Measurements from ENCODE around the gene VIPR1. TPM values are rescaled to one million over a fixed set of nuclear protein-coding genes. Genes with fewer than 3 reads are reported as not detected.
A peak's percentile ranks its signal among the peaks of the same experiment; 100 is the strongest.

The VIPR1 gene
- total and polyA plus RNA-seq, 8 donors = 2.2 to 170 (median 10.1) TPM

GRCh38 chr3:42488687-42489086 lies 13.8 kb upstream of the VIPR1 start:
- peak overlapping the region in 4 of 5 donors; percentile 64 to 88 (median 80) for H3K27ac ChIP-seq
- no peaks in the 10 kb centered on the region for H3K9me3 ChIP-seq
- intact Hi-C loops (cut with DNase I; ENCODE audit: low total_unique reads) = no loop called here
- no peak overlapping the region for H3K4me3 ChIP-seq
- no peak for DNase-seq
- TF ChIP-seq EP300 (IDR thresholded peaks at IDR 0.05) = no peak
- TF ChIP-seq POLR2A (IDR thresholded peaks at IDR 0.05) = no peak
- TF ChIP-seq CTCF (IDR thresholded peaks at IDR 0.05) = no peak
- TF ChIP-seq POLR2AphosphoS5 (IDR thresholded peaks at IDR 0.05) = no peak
- no peaks in the 10 kb centered on the region for H3K36me3 ChIP-seq
- WGBS, 5 donors = 80 to 96% (median 90%) methylated on average over 4 of the region's 4 CpGs
- peaks cover 23 to 45% (median 37%) of the 10 kb centered on the region in 4 donors for H3K4me1 ChIP-seq
- H3K27me3 ChIP-seq = no peaks in the 10 kb centered on the region

DNA sequence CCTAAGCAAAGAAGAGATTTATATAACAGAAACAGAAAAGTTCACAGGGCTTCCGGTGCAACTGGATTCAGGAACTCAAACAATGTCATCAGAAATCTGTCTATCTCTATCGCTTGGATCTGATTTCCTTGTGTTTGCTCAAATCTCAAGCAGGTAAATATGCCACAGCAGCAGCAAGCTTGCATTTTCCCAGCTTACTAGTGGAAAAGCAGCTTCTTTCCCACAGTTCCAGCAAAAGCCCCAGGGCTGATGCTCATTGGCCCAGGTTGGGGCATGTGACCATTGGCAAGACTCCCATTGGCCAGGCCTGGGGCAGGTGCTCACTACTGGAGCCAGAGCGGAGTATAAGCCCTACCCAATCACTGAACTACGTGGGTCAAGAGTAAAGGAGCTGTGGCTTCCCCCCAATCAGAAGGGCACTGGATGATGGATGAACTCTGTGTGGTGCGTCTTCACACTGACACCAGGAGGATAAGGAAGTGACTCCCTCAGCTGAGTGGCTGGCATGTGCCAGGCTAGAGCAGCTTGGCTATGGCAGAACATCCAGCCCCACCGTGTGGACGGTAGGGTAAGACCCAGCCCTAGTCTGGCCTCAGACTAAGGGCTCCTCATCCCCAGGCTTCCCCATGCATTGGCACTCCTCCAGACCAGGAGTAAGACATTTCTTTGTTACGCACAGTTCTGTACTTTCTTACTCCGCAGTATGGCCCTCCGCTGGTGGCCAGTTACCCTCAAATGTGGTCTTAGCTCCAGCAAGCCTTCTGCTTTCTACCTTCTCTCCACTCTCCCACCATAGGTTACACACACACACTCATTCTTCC lies 13.1 kb upstream of the VIPR1 start:
- H3K4me1 ChIP-seq = peaks cover 23 to 45% (median 38%) of the 10 kb centered on the region in 4 donors
- intact Hi-C loops (cut with DNase I; ENCODE audit: low total_unique reads) = no loop called here
- peak in 1 of 2 donors; percentile 52 for DNase-seq
- no peaks in the 10 kb centered on the region for H3K36me3 ChIP-seq
- H3K4me3 ChIP-seq = no peak overlapping the region
- H3K27me3 ChIP-seq = no peaks in the 10 kb centered on the region
- no peak for TF ChIP-seq POLR2A (IDR thresholded peaks at IDR 0.05)
- no peak for TF ChIP-seq EP300 (IDR thresholded peaks at IDR 0.05)
- TF ChIP-seq POLR2AphosphoS5 (IDR thresholded peaks at IDR 0.05) = no peak
- TF ChIP-seq CTCF (IDR thresholded peaks at IDR 0.05) = no peak
- WGBS, 5 donors = 81 to 90% (median 85%) methylated on average over 10 of the region's 10 CpGs
- no peaks in the 10 kb centered on the region for H3K9me3 ChIP-seq
- peak overlapping the region; percentile 76 to 88 (median 78) for H3K27ac ChIP-seq

- no peak for DNase-seq
- H3K4me1 ChIP-seq = peaks cover 23 to 45% (median 38%) of the 10 kb centered on the region in 4 donors
- no peaks in the 10 kb centered on the region for H3K36me3 ChIP-seq
- no peak overlapping the region for H3K4me3 ChIP-seq
- no peaks in the 10 kb centered on the region for H3K27me3 ChIP-seq
- intact Hi-C loops (cut with DNase I; ENCODE audit: low total_unique reads) = no loop called here
- TF ChIP-seq POLR2AphosphoS5 (IDR thresholded peaks at IDR 0.05) (no peak), POLR2A (IDR thresholded peaks at IDR 0.05) (no peak), EP300 (IDR thresholded peaks at IDR 0.05) (no peak), CTCF (IDR thresholded peaks at IDR 0.05) (no peak)
- no peaks in the 10 kb centered on the region for H3K9me3 ChIP-seq
- WGBS, 5 donors = 71 to 76% (median 75%) methylated on average over 3 of the region's 3 CpGs
- H3K27ac ChIP-seq = peak overlapping the region; percentile 76 to 88 (median 78)
These were observed 12.6 kb upstream of the VIPR1 start for GRCh38 chr3:42489937-42490227.

GRCh38 chr3:42490243-42490642 lies 12.2 kb upstream of the VIPR1 start:
- intact Hi-C loops (cut with DNase I; ENCODE audit: low total_unique reads) = no loop called here
- peak; percentile 92 to 97 for DNase-seq
- 27 to 45% (median 34%) methylated on average over 4 to 5 of the region's 5 CpGs for WGBS, 5 donors
- Histone ChIP-seq H3K4me3 (no peak overlapping the region), H3K36me3 (no peaks in the 10 kb centered on the region), H3K27me3 (no peaks in the 10 kb centered on the region), H3K4me1 (peaks cover 23 to 45% (median 38%) of the 10 kb centered on the region in 4 donors), H3K27ac (peak overlapping the region; percentile 76 to 88 (median 78)), H3K9me3 (no peaks in the 10 kb centered on the region)
- TF ChIP-seq CTCF (IDR thresholded peaks at IDR 0.05) (no peak), POLR2AphosphoS5 (IDR thresholded peaks at IDR 0.05) (peak in 2 of 3 donors; percentile 62 to 75), POLR2A (IDR thresholded peaks at IDR 0.05) (no peak)
